Fibroblast of lung (primary cell): ENCODE measurements around the gene CHST11. TPM values are rescaled to one million over a fixed set of nuclear protein-coding genes. Genes with fewer than 3 reads are reported as not detected.
"Not testable (repeated sequence)": the region's sequence is repeated elsewhere in the genome, so short reads cannot be mapped to it uniquely, and the experiment has no call there.

Experiments
- DNase-seq, 2 donors: peaks; one replicate each; pipeline versions ENCODE4 v3.0.0 to v3.0.0-alpha.2; 2010; ENCODE audit warnings: low read depth in 2 of 2
- H2AFZ ChIP-seq: 2 replicates; pipeline ENCODE4 v1.5.1; 2012; ENCODE audit warnings: low read length, control low read depth, inconsistent platforms
- H3K27ac ChIP-seq: 2 replicates; pipeline ENCODE4 v1.5.1; 2011; ENCODE audit warnings: low read length, control low read depth; ENCODE audit not compliant: insufficient read depth
- H3K27me3 ChIP-seq: 2 replicates; pipeline ENCODE4 v1.5.1; 2011; ENCODE audit warnings: mild to moderate bottlenecking, low read length; ENCODE audit not compliant: control insufficient read depth, insufficient read depth
- H3K36me3 ChIP-seq: 2 replicates; pipeline ENCODE4 v1.5.1; 2011; ENCODE audit warnings: low read length; ENCODE audit not compliant: control insufficient read depth, insufficient read depth
- H3K4me1 ChIP-seq: 2 replicates; pipeline ENCODE4 v1.5.1; 2011; ENCODE audit warnings: low read length; ENCODE audit not compliant: control insufficient read depth, insufficient read depth; ENCODE audit errors: extremely low read depth
- H3K4me2 ChIP-seq: 2 replicates; pipeline ENCODE4 v1.5.1; 2011; ENCODE audit warnings: low read length, control low read depth; ENCODE audit not compliant: insufficient read depth; ENCODE audit errors: extremely low read depth
- H3K4me3 ChIP-seq, 4 experiments: fragments of 200-600 bp in 1 of 4; sonication (generic) in 1 of 4; replicated peaks in 1 of 4; 2 replicates each; pipeline ENCODE4 v1.5.1; 2011 to 2016; ENCODE audit warnings: low read length in 4 of 4, low read depth in 3 of 4, mild to moderate bottlenecking in 3 of 4, control low read depth in 2 of 4, inconsistent platforms in 1 of 4, mixed read lengths in 1 of 4; ENCODE audit not compliant: insufficient read depth in 1 of 4; ENCODE audit errors: control extremely low read depth in 1 of 4
- H3K79me2 ChIP-seq: 2 replicates; pipeline ENCODE4 v1.5.1; 2012; ENCODE audit warnings: mild to moderate bottlenecking, low read length, inconsistent platforms; ENCODE audit not compliant: control insufficient read depth, insufficient read depth
- H3K9ac ChIP-seq: 2 replicates; pipeline ENCODE4 v1.5.1; 2011; ENCODE audit warnings: mild to moderate bottlenecking, low read length, control low read depth; ENCODE audit not compliant: insufficient read depth
- H3K9me3 ChIP-seq: 2 replicates; pipeline ENCODE4 v1.5.1; 2012; ENCODE audit warnings: low read depth, low read length; ENCODE audit not compliant: control insufficient read depth, insufficient read depth
- H4K20me1 ChIP-seq: 2 replicates; pipeline ENCODE4 v1.5.1; 2011; ENCODE audit warnings: low read length; ENCODE audit not compliant: control insufficient read depth, insufficient read depth; ENCODE audit errors: extremely low read depth
- EZH2 ChIP-seq: IDR thresholded peaks from 2 replicates; pipeline ENCODE4 v1.5.1; 2012; ENCODE audit warnings: low read length, control low read depth, mild to moderate bottlenecking; ENCODE audit errors: missing control alignments
- polyA plus RNA-seq, 2 donors: library from polyadenylated mRNA; depleted of rRNA in 1 of 2; stranded (reverse) in 1 of 2; unstranded in 1 of 2; fragments of >200 nt; gene quantifications; 2 replicates each; pipeline ENCODE4 v1.2.1, GENCODE V29; 2011 to 2012; ENCODE audit warnings: missing spikeins in 1 of 2
- total RNA-seq: library from RNA; depleted of rRNA; stranded (reverse); fragments of >200 nt; gene quantifications from 2 replicates; pipeline ENCODE4 v1.2.1, GENCODE V29; 2014
- TF ChIP-seq, protein P1 (sequence below), 2 donors: IDR thresholded peaks in 1 of 2; conservative IDR thresholded peaks in 1 of 2; 1 replicate in 1 of 2; 2 replicates in 1 of 2; pipeline ENCODE4 v1.5.1; 2011 to 2012; ENCODE audit warnings: low read length in 2 of 2, control low read depth in 1 of 2, inconsistent platforms in 1 of 2, low read depth in 1 of 2, mild to moderate bottlenecking in 1 of 2

The CHST11 gene
- total and polyA plus RNA-seq, 2 donors (not counting 1 experiment from before 2014, with no cell fraction given), result 3.5 to 9.1 TPM

GRCh38 chr12:104802208-104802607 lies 345.5 kb downstream of the CHST11 start:
- Histone ChIP-seq H3K27ac (no peak overlapping the region), H3K36me3 (no peaks in the 10 kb centered on the region), H3K9ac (no peak overlapping the region), H3K4me1 (no peaks in the 10 kb centered on the region), H3K79me2 (no peaks in the 10 kb centered on the region), H3K27me3 (no peaks in the 10 kb centered on the region), H3K4me2 (no peak overlapping the region), H2AFZ (no peak overlapping the region), H4K20me1 (no peaks in the 10 kb centered on the region), H3K4me3 (no peak overlapping the region), H3K9me3 (no peaks in the 10 kb centered on the region)
- no peak for TF ChIP-seq EZH2
- TF ChIP-seq, protein P1, sequence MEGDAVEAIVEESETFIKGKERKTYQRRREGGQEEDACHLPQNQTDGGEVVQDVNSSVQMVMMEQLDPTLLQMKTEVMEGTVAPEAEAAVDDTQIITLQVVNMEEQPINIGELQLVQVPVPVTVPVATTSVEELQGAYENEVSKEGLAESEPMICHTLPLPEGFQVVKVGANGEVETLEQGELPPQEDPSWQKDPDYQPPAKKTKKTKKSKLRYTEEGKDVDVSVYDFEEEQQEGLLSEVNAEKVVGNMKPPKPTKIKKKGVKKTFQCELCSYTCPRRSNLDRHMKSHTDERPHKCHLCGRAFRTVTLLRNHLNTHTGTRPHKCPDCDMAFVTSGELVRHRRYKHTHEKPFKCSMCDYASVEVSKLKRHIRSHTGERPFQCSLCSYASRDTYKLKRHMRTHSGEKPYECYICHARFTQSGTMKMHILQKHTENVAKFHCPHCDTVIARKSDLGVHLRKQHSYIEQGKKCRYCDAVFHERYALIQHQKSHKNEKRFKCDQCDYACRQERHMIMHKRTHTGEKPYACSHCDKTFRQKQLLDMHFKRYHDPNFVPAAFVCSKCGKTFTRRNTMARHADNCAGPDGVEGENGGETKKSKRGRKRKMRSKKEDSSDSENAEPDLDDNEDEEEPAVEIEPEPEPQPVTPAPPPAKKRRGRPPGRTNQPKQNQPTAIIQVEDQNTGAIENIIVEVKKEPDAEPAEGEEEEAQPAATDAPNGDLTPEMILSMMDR (conservative IDR thresholded peaks at IDR 0.05 in 1 of 2, IDR thresholded peaks at IDR 0.05 in 1 of 2; ENCODE audit: low read depth in 1 of 2, low read length in 2 of 2), result no peak
- peak in 1 of 2 donors; percentile 72 for DNase-seq

- no peaks in the 10 kb centered on the region for H3K9me3 ChIP-seq
- peak; percentile 24 to 94 for DNase-seq
- H2AFZ ChIP-seq, result no peak overlapping the region
- no peaks in the 10 kb centered on the region for H3K27me3 ChIP-seq
- no peaks in the 10 kb centered on the region for H4K20me1 ChIP-seq
- no peaks in the 10 kb centered on the region for H3K79me2 ChIP-seq
- no peaks in the 10 kb centered on the region for H3K4me1 ChIP-seq
- TF ChIP-seq EZH2, result no peak
- TF ChIP-seq, protein P1 (conservative IDR thresholded peaks at IDR 0.05 in 1 of 2, IDR thresholded peaks at IDR 0.05 in 1 of 2; ENCODE audit: low read depth in 1 of 2, low read length in 2 of 2), result no peak
- no peak overlapping the region for H3K4me3 ChIP-seq
- no peaks in the 10 kb centered on the region for H3K36me3 ChIP-seq
- H3K27ac ChIP-seq, result no peak overlapping the region
- no peak overlapping the region for H3K9ac ChIP-seq
- peak overlapping the region; percentile 44 for H3K4me2 ChIP-seq
These were observed 348.4 kb downstream of the CHST11 start for GRCh38 chr12:104805186-104805585.

GRCh38 chr12:104806194-104806593 lies 349.4 kb downstream of the CHST11 start:
- DNase-seq, H3K27ac ChIP-seq, H2AFZ ChIP-seq: not testable (repeated sequence)

More at GRCh38 chr12:104806194-104806593, 349.4 kb downstream of the CHST11 start:
- H4K20me1 ChIP-seq, H3K9ac ChIP-seq, H3K27me3 ChIP-seq, H3K4me1 ChIP-seq, H3K4me3 ChIP-seq, H3K9me3 ChIP-seq, H3K36me3 ChIP-seq, H3K79me2 ChIP-seq, H3K4me2 ChIP-seq: not testable (repeated sequence)
